ENCODE results near the gene SOX1. TPM values are rescaled to one million over a fixed set of nuclear protein-coding genes. Genes with fewer than 3 reads are reported as not detected.

SOX1 gene
- total RNA-seq, 2 donors from 2014 or later = not detected

GRCh38 chr13:112055036-112055914 is 11.7 kb upstream of the SOX1 start:
- H3K4me1 Mint-ChIP-seq = no peaks in the 10 kb centered on the region
- no peak for ATAC-seq (replicated peaks)

DNA sequence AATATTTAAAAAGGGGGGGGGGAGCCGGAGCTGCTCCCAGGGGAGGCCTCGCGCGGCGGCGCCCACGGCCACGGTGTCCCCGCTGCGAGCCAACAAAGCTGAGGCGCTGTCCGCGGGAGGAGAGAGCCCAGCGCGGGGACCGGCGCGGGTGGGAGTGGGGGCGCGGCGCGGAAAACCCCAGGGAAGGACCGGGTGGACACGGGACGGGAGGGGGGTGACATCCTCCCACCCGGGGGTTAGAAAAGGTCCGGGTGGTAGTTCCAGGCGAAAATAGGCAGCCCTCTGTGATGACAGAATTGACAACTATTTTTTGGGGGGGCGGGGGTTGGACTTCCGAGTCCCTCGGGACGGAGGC is 11.1 kb upstream of the SOX1 start:
- no peaks in the 10 kb centered on the region for H3K9me3 Mint-ChIP-seq
- H3K4me3 Mint-ChIP-seq = no peak overlapping the region
- H3K27ac Mint-ChIP-seq = no peak overlapping the region
- no peak for ATAC-seq (replicated peaks)
- H3K4me1 Mint-ChIP-seq = no peaks in the 10 kb centered on the region
- peaks cover 7% of the 10 kb centered on the region for H3K36me3 Mint-ChIP-seq (ENCODE audit: low read depth)
- H3K27me3 Mint-ChIP-seq = peaks cover 50% of the 10 kb centered on the region

More at GRCh38 chr13:112055036-112055914, 11.7 kb upstream of the SOX1 start:
- Mint-ChIP-seq H3K9me3 (no peaks in the 10 kb centered on the region), H3K36me3 (ENCODE audit: low read depth) (peaks cover 7% of the 10 kb centered on the region), H3K4me3 (no peak overlapping the region), H3K27me3 (peaks cover 51% of the 10 kb centered on the region), H3K27ac (no peak overlapping the region)

GRCh38 chr13:112056284-112056727 is 10.6 kb upstream of the SOX1 start:
- no peaks in the 10 kb centered on the region for H3K9me3 Mint-ChIP-seq
- no peak overlapping the region for H3K4me3 Mint-ChIP-seq
- no peak overlapping the region for H3K27ac Mint-ChIP-seq
- H3K4me1 Mint-ChIP-seq = no peaks in the 10 kb centered on the region
- H3K27me3 Mint-ChIP-seq = peaks cover 47% of the 10 kb centered on the region
- no peak for ATAC-seq (replicated peaks)
- peaks cover 7% of the 10 kb centered on the region for H3K36me3 Mint-ChIP-seq (ENCODE audit: low read depth)

DNA sequence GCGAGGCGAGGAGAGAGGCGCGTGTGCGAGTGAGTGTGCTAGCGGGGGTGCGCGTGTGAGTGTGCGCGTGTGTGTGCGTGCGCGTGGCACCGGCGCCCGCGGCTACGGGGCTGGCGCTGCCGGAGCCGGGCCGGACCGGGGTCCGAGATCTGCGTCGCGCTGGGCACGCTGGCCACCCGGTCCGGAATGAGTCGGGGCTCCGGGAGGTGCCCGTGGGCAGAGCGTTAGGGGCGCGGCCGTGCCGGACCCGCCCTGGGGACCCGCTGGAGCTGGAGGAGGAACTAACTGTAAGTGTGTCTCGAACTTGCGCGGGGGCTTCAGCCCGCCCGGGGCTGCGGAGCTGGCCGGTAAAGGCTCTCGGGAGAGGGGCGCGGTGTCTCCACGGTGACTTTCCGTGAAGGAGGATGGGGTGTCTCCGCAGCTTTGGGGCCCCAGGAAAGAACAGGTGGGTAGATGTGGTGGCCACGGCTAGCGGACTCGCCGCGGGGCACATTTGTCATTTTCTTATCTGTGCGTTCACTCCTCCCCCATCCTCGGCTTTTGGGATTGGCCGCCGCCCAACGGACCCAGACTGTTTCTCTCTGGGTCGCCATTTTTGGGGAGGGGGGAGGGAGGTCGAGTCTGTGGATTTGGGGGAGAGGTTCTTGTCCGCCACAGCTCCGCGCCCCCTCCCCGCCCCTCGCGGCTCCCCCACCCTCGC is 10.1 kb upstream of the SOX1 start:
- no peaks in the 10 kb centered on the region for H3K4me1 Mint-ChIP-seq
- H3K27me3 Mint-ChIP-seq = peaks cover 46% of the 10 kb centered on the region
- no peaks in the 10 kb centered on the region for H3K9me3 Mint-ChIP-seq
- no peak for ATAC-seq (replicated peaks)
- H3K4me3 Mint-ChIP-seq = no peak overlapping the region
- H3K36me3 Mint-ChIP-seq (ENCODE audit: low read depth) = peaks cover 7% of the 10 kb centered on the region
- no peak overlapping the region for H3K27ac Mint-ChIP-seq

DNA sequence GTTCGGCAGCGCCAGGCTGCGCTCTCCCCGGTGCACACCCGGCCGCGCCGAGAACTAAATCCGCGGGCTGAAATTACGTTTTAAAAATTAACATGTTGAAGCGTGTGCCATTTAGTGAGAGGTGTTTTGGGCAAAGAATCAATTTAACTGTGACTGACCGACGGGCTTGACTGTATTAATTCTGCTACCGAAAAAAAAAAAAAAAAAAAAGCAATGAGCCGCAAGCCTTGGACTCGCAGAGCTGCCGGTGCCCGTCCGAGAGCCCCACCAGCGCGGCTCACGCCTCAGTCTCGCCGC is 9.6 kb upstream of the SOX1 start:
- Mint-ChIP-seq H3K27me3 (peaks cover 44% of the 10 kb centered on the region), H3K9me3 (no peaks in the 10 kb centered on the region), H3K36me3 (ENCODE audit: low read depth) (peaks cover 7% of the 10 kb centered on the region), H3K27ac (no peak overlapping the region), H3K4me1 (no peaks in the 10 kb centered on the region), H3K4me3 (no peak overlapping the region)
- no peak for ATAC-seq (replicated peaks)

DNA sequence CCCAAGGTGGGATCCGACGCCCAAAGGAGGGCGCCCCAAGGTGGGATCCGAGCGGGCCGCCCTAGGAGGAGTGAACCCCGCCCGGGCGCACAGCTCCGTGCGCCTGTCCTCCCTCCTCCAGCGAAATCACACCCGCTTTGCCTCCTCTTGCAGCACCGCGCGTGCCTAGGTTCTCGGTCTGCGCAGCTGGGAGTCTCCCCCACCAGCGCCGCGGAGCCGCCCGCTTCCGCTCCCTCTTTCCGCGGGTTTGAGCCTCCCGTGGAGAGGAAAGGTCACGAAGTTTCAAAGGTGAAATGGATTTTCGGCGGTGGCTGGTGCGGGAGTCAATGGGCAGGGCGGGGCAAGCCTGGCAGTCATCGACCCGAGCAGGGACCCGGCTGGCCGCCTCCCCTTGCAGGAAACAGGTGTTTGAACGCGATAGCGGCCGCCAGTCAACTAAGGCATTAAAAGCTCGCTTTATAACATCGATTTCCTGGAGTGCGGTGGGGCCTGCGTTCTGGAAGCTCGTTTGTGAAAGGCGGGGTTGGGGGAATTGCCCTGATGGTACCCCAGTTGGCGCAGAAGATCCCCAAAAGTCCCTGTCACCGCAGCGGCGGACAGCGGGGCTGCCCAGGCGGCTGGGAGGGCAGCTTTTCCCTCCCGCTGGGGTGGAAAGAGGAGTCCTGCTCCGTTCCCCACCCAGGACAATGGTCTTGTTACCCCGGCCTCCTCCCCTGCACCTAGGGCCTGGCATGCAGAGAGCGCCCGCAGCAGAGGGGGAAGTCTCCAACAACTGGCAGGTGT is 9.0 kb upstream of the SOX1 start:
- peaks cover 7% of the 10 kb centered on the region for H3K36me3 Mint-ChIP-seq (ENCODE audit: low read depth)
- no peak for ATAC-seq (replicated peaks)
- H3K9me3 Mint-ChIP-seq = no peaks in the 10 kb centered on the region
- H3K4me3 Mint-ChIP-seq = no peak overlapping the region
- no peak overlapping the region for H3K27ac Mint-ChIP-seq
- H3K4me1 Mint-ChIP-seq = no peaks in the 10 kb centered on the region
- H3K27me3 Mint-ChIP-seq = peaks cover 42% of the 10 kb centered on the region

DNA sequence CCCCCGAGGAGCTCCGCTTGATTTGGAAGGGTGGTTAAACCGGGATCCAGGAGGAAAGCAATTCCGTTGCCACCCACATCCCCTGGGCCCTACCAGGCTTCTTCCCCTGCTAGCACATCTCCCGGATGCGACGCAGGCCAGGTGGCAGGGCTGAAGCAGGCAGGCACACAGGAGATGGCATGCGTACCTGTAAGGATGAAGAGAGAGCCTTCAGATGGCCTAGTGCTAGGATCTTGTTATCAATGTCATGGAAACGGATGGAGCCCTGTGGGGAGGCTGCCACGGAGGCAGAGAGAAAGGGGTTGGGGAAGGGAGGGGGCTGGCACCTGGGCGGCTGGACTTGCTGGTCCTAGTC is 8.5 kb upstream of the SOX1 start:
- H3K9me3 Mint-ChIP-seq = no peaks in the 10 kb centered on the region
- no peak overlapping the region for H3K27ac Mint-ChIP-seq
- no peak overlapping the region for H3K4me3 Mint-ChIP-seq
- no peak for ATAC-seq (replicated peaks)
- H3K27me3 Mint-ChIP-seq = peaks cover 43% of the 10 kb centered on the region
- no peaks in the 10 kb centered on the region for H3K4me1 Mint-ChIP-seq
- peaks cover 12% of the 10 kb centered on the region for H3K36me3 Mint-ChIP-seq (ENCODE audit: low read depth)

DNA sequence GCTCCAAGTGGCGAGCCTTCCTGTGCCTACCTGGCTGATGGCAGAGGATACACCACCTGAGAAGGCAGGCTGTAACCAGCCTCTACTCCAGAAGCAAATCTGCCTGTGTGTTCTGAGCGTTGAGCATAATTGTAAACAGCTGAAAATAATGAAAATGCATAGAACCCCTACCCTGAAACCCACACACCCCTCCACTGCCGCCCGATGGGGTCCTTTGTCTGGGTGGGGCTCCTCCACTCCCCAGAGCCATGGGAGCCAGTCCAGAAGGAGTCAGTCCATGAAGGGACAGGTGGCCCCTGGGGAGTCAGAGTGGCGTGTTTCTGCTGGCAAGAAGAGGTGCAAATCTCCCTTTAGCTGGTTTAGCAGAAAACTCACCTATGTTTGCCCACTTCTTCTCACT is 8.0 kb upstream of the SOX1 start:
- no peak overlapping the region for H3K4me3 Mint-ChIP-seq
- H3K4me1 Mint-ChIP-seq = no peaks in the 10 kb centered on the region
- H3K27ac Mint-ChIP-seq = no peak overlapping the region
- H3K36me3 Mint-ChIP-seq (ENCODE audit: low read depth) = peaks cover 13% of the 10 kb centered on the region
- H3K9me3 Mint-ChIP-seq = no peaks in the 10 kb centered on the region
- H3K27me3 Mint-ChIP-seq = peaks cover 48% of the 10 kb centered on the region
- ATAC-seq (replicated peaks) = no peak

DNA sequence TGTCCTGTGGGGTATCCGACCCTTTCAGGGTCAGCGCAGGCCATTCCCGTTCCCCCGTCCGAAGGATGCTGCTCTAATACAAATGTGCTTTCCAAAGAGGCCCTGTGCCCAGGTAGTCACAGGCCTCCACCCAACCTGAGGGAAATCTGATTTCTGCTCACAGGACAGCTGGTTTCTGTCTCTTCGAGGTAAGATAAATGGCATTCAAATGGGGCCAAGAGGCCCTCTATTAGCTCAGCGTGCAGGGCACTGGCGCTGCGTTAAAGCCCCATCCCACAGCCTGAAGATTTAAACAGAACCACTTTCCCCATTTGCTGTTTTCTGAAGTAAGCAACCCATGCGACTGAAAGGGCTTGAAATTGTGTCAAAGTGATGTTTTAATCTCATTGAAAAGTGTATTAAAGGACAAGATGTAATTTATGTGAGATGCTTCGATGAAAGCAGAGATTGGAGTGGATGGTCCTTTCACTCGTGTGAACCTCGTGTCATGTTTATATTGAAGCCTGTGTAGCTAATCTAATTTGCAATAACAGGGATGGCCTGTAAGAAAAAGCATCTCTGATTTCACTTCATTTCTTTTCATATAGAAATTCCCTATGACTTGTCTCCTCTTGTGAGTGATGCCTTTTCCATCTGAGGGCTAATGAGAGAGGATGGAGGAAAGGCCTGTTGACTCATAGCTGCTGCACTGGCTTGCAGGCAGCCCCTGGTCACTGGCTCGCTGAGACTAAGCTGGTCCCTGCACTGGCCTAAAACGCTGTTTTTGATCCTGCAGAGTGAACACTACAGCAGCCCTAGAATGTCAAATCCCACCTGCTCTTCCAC is 7.3 kb upstream of the SOX1 start:
- H3K36me3 Mint-ChIP-seq (ENCODE audit: low read depth) = peaks cover 12% of the 10 kb centered on the region
- no peaks in the 10 kb centered on the region for H3K4me1 Mint-ChIP-seq
- peaks cover 49% of the 10 kb centered on the region for H3K27me3 Mint-ChIP-seq
- no peak for ATAC-seq (replicated peaks)
- no peaks in the 10 kb centered on the region for H3K9me3 Mint-ChIP-seq
- H3K4me3 Mint-ChIP-seq = no peak overlapping the region
- no peak overlapping the region for H3K27ac Mint-ChIP-seq

DNA sequence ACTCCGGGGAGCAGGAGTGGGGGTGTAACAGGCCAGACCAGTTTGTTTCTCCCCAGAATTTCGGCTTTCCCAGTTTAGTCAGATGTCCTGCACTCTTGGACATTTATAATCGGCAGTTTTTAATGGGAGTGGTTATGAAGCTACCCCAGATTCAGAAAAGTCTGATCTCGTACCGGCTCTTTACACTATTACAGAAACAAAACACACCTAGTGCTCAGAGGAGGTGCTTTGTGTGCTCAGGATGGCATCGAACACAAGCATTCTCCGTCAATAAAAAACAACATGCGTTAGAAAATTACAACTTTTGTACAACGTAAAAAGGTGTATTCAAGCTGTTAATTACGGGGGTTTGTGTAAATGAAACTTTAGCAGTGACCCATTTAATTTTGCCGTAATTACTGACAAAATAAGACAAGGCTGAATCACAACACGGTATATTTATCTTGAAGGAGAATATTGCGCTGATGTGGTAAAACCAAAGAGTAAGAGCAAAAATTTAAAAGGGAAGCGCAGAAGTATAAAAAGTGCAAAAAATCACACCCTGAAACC is 6.6 kb upstream of the SOX1 start:
- peaks cover 49% of the 10 kb centered on the region for H3K27me3 Mint-ChIP-seq
- H3K36me3 Mint-ChIP-seq (ENCODE audit: low read depth) = peaks cover 6% of the 10 kb centered on the region
- H3K27ac Mint-ChIP-seq = no peak overlapping the region
- no peak for ATAC-seq (replicated peaks)
- no peaks in the 10 kb centered on the region for H3K4me1 Mint-ChIP-seq
- H3K4me3 Mint-ChIP-seq = no peak overlapping the region
- no peaks in the 10 kb centered on the region for H3K9me3 Mint-ChIP-seq

DNA sequence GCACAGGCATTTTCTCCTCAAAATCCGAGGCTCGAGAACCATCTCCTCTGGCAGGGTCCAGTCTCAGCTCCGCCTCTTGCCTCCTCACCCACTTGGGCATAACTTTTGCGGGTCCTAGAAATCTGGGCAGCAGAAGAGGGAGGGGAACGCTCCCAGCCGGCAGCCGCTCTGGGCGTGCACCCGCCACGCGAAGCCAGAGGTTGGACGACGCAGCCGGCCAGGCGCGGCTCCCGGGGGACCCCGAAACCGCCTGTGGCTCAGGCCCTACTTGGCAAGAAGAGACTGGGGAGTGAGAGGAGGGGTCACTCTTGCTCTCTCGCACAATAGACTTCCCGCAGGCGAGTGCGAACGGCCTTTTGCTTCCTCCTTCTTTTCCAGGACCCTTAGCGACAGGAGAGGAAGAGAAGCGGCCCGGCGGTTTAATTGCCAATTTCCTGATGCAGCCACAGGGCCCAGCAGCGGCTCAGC is 6.0 kb upstream of the SOX1 start:
- H3K9me3 Mint-ChIP-seq = no peaks in the 10 kb centered on the region
- H3K27ac Mint-ChIP-seq = no peak overlapping the region
- no peaks in the 10 kb centered on the region for H3K4me1 Mint-ChIP-seq
- H3K36me3 Mint-ChIP-seq (ENCODE audit: low read depth) = peaks cover 6% of the 10 kb centered on the region
- no peak overlapping the region for H3K4me3 Mint-ChIP-seq
- H3K27me3 Mint-ChIP-seq = peaks cover 54% of the 10 kb centered on the region
- no peak for ATAC-seq (replicated peaks)

DNA sequence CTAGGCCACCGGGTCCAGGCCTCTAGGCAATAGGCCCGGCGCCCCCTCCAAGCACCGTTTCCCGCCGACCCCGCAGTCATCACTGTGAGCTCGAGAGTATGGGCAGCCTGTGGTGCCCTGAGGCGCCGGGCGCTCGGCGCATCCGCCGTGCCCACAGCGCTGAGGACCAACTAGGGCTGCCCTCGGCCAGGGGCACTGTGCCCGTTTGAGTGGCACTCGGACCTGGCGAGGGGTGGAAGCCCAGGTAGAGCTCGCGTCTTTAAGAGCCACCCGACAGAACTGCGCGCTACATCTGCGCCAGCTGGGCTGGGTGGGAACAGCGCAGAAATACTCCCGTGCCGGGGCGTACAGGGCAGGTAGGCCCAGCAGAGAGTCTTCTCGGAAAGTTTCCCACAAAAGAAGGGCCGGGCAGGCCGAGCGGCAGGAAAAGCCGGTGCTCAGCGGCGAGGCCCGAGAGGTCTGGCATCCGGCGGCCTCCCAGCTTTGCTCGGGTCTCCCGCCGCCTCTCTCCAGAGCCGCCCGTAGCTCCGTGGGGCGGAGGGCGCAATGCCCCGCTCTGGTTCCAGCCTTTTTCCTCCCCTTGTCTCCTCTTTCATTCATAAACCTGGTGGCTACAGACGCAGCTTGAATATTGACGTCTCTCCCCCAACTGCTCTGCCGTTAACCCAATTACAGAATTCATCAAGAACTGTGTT is 5.4 kb upstream of the SOX1 start:
- H3K27me3 Mint-ChIP-seq = peaks cover 54% of the 10 kb centered on the region
- peaks cover 6% of the 10 kb centered on the region for H3K36me3 Mint-ChIP-seq (ENCODE audit: low read depth)
- H3K9me3 Mint-ChIP-seq = no peaks in the 10 kb centered on the region
- ATAC-seq (replicated peaks) = no peak
- H3K4me1 Mint-ChIP-seq = no peaks in the 10 kb centered on the region
- no peak overlapping the region for H3K27ac Mint-ChIP-seq
- H3K4me3 Mint-ChIP-seq = no peak overlapping the region

- Mint-ChIP-seq H3K4me1 (no peaks in the 10 kb centered on the region), H3K27me3 (peaks cover 54% of the 10 kb centered on the region), H3K36me3 (ENCODE audit: low read depth) (peaks cover 6% of the 10 kb centered on the region), H3K9me3 (no peaks in the 10 kb centered on the region), H3K27ac (no peak overlapping the region), H3K4me3 (no peak overlapping the region)
- no peak for ATAC-seq (replicated peaks)
These were observed 4.8 kb upstream of the SOX1 start for GRCh38 chr13:112062072-112062567.
